Activated naive CD4-positive, alpha-beta T cell treated with anti-CD3 and anti-CD28 coated beads for 36 hours (primary cell): Measurements from ENCODE around the gene ZSWIM6. TPM values are rescaled to one million over a fixed set of nuclear protein-coding genes. Genes with fewer than 3 reads are reported as not detected.

ENCODE experiments used
- CTCF ChIA-PET: fragments of 350-600 bp; sonication (Branson Sonifier 250); formaldehyde crosslinking; loops from one replicate; lab custom pipeline; 2021; ENCODE audit warnings: antibody characterized with exemption; lab: Charles Lee
- DNase-seq: peaks from one replicate; pipeline ENCODE4 v3.0.0-alpha.2; 2020
- H3K27ac Mint-ChIP-seq: one replicate; pipeline ENCODE4 v1.8.0; 2021; ENCODE audit warnings: mild to moderate bottlenecking, mixed read lengths
- H3K27me3 Mint-ChIP-seq: one replicate; pipeline ENCODE4 v1.8.0; 2021; ENCODE audit warnings: low read depth, mixed read lengths
- H3K36me3 Mint-ChIP-seq: one replicate; pipeline ENCODE4 v1.8.0; 2021; ENCODE audit warnings: low read depth, mixed read lengths
- H3K4me1 Mint-ChIP-seq: one replicate; pipeline ENCODE4 v1.8.0; 2021; ENCODE audit warnings: low read depth, mixed read lengths
- H3K4me3 Mint-ChIP-seq: one replicate; pipeline ENCODE4 v1.8.0; 2021; ENCODE audit warnings: mild to moderate bottlenecking, moderate library complexity, mixed read lengths
- H3K9me3 Mint-ChIP-seq: one replicate; pipeline ENCODE4 v1.8.0; 2021; ENCODE audit warnings: mixed read lengths
- intact Hi-C: fragments of 100-400 bp; cut with micrococcal nuclease; formaldehyde crosslinking; loops from one replicate; pipeline ENCODE4 v1.15.1; 2023
- total RNA-seq, 2 experiments: library from RNA; stranded (reverse); gene quantifications; one replicate each; pipeline ENCODE4 v1.2.3, GENCODE V29; 2021

Gene ZSWIM6
- total RNA-seq, 2 experiments from 2014 or later, result 4.3 TPM

DNA sequence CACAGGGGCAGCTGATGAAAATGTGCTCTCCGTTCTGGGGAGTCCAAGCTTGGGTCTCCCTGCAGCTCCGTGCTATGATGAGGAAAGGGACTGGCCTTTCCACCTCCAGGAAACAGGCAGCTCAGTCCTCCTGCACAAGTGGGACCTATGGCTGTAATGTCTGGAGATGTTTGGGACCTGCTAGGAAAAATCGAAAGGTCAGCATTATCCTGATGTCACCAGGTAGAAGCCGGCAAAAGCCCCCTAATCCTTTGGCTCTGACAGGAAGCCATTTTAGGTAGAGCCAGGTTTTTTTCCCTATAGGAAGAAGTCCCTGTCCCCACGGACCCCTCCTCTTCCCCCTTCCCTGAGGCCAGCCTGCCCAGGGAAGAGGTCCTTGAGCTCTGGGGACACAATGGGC lies 240.9 kb downstream of the ZSWIM6 start:
- CTCF ChIA-PET, result no interaction called here
- no peak overlapping the region for H3K4me3 Mint-ChIP-seq
- intact Hi-C loops, result no loop called here
- no peaks in the 10 kb centered on the region for H3K36me3 Mint-ChIP-seq
- H3K9me3 Mint-ChIP-seq, result no peaks in the 10 kb centered on the region
- no peak overlapping the region for H3K27ac Mint-ChIP-seq
- no peaks in the 10 kb centered on the region for H3K27me3 Mint-ChIP-seq
- no peak for DNase-seq
- H3K4me1 Mint-ChIP-seq, result no peaks in the 10 kb centered on the region

DNA sequence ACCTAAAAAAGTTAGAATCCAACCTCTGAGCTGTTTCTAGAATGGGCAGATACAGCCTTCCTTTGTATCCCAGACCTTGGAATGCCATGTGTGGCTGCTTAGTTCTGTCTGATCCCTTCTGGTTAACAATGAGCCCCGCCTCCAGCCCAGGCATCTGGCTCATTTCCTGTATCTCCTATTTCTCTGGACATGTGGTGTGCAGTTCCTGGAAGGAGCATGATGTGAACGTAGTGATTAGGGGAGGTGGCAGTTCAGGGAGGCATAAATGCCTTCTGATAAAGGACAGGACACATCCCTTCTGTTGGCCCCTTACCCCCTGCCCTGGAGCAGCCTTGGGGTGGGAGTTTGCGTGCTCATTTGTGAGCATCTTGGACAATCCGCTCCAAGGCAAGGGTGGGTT lies 243.0 kb downstream of the ZSWIM6 start:
- DNase-seq, result no peak
- no peak overlapping the region for H3K27ac Mint-ChIP-seq
- no peaks in the 10 kb centered on the region for H3K36me3 Mint-ChIP-seq
- no peak overlapping the region for H3K4me3 Mint-ChIP-seq
- H3K27me3 Mint-ChIP-seq, result no peaks in the 10 kb centered on the region
- CTCF ChIA-PET, result no interaction called here
- no peaks in the 10 kb centered on the region for H3K4me1 Mint-ChIP-seq
- intact Hi-C loops, result no loop called here
- H3K9me3 Mint-ChIP-seq, result no peaks in the 10 kb centered on the region

DNA sequence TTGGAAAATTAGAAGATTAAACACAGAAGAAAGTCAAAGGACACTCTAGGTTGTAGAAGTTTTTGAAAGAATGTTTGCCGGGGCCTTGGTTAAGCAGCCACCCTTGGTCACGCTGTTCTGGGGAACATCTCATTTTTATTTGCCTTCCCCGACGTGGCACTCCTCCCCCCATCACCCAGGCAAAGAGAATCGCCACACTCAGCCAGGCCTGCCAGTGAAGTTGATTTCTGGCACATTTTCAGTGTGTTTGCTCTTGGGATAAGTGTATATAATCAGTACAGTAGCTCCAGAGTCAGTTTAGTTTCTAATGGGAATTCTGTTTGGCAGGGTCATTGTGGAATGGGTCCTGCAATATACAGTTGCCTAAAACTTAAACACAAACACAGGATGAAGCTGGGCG lies 243.5 kb downstream of the ZSWIM6 start:
- Mint-ChIP-seq H3K27ac (no peak overlapping the region), H3K4me3 (no peak overlapping the region), H3K27me3 (no peaks in the 10 kb centered on the region), H3K9me3 (no peaks in the 10 kb centered on the region), H3K36me3 (no peaks in the 10 kb centered on the region), H3K4me1 (no peaks in the 10 kb centered on the region)
- no peak for DNase-seq
- intact Hi-C loops, result no loop called here
- CTCF ChIA-PET, result no interaction called here

DNA sequence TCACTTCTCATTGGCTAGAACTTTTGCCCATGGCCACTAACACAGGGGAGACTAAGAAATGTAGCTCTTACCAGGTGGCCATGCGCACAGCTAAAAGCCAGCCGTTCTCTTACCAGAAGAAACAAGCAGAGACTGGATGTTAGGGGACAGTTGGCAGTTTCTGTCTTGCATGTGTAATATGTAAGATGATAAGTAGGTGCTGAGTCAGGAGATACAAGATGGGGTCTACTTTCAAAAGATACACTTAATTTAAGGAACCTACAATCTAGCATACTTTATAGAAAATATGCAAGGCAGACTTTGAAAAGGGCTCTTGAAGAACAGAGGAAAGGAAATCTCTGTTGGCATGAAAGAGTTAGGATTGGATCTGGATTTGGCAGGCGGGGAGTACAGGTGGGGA lies 244.5 kb downstream of the ZSWIM6 start:
- H3K36me3 Mint-ChIP-seq, result no peaks in the 10 kb centered on the region
- intact Hi-C loops, result no loop called here
- no peak for DNase-seq
- no peak overlapping the region for H3K4me3 Mint-ChIP-seq
- no peak overlapping the region for H3K27ac Mint-ChIP-seq
- CTCF ChIA-PET, result interaction anchor here (0.6 kb wide), 1 partner anchor 612 kb away, joined by 3 read pairs; no protein-coding TSS in a partner anchor
- no peaks in the 10 kb centered on the region for H3K9me3 Mint-ChIP-seq
- no peaks in the 10 kb centered on the region for H3K4me1 Mint-ChIP-seq
- no peaks in the 10 kb centered on the region for H3K27me3 Mint-ChIP-seq

DNA sequence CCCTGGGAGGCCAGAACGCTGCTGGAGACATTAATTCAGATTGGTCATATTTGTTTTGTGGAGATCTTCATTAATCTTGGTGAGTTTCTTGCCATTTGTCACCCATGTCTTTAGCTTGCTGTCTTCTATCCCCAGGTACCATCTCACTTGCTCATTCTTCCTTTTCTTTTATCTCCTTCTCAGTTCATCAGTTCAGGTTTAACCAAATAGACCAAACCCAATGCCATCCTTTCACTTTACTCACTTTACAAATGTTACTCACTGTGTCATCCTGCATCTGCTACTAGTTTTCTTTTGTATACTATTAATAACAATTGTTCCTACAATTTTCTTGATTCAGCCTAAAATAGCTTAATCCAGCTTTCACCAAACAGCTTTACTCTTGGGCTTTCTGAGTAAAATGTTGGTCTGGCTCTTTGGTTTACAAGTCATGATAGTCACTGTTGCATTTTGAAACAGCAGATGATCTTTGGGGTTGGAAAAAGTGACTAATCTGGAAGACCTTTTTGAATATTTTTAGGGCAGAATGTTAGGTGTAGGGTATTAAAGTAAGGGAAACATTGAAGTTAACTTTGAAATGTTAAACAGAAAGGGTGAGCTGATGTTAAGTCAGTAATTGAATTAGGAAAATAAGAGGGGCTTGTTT lies 246.9 kb downstream of the ZSWIM6 start:
- no peak for DNase-seq
- Mint-ChIP-seq H3K27ac (no peak overlapping the region), H3K4me1 (no peaks in the 10 kb centered on the region), H3K27me3 (peaks cover 3% of the 10 kb centered on the region), H3K4me3 (no peak overlapping the region), H3K36me3 (no peaks in the 10 kb centered on the region), H3K9me3 (no peaks in the 10 kb centered on the region)
- intact Hi-C loops, result loop anchor here (1.0 to 2.0 kb wide), 4 partner anchors 45 to 607 kb away; no protein-coding TSS in a partner anchor
- CTCF ChIA-PET, result no interaction called here

DNA sequence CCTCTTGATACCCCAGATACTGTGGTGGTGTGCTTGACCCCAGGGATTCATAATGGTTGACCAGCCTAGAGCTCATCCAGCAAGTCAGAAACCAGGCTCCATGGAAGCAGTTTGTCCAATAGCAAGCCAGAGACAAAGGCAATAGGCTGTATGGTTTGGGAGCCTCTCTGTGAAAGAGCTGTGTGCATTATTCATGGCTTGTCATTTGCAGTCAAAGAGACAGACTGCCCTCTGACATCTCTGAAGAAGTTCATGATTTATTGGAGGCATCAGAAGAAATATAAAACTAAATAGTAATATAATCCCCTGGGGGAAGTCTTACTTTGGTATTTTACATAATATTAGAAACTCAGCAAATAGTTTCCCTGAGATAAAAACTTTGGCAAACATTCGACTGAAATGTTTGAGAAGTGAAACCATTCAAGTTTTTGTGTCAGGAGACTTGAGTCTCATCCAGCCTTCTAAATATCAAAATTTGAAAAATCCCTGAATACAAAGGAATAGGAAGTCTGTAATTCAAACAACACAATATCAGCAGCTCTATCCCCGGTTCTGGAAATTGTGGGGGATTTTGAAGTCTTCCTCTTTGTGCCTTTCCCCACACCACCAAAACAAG lies 250.3 kb downstream of the ZSWIM6 start:
- intact Hi-C loops, result no loop called here
- no peak overlapping the region for H3K4me3 Mint-ChIP-seq
- CTCF ChIA-PET, result no interaction called here
- H3K9me3 Mint-ChIP-seq, result no peaks in the 10 kb centered on the region
- H3K27ac Mint-ChIP-seq, result no peak overlapping the region
- peaks cover 7% of the 10 kb centered on the region for H3K27me3 Mint-ChIP-seq
- no peaks in the 10 kb centered on the region for H3K36me3 Mint-ChIP-seq
- no peak for DNase-seq
- H3K4me1 Mint-ChIP-seq, result no peaks in the 10 kb centered on the region

DNA sequence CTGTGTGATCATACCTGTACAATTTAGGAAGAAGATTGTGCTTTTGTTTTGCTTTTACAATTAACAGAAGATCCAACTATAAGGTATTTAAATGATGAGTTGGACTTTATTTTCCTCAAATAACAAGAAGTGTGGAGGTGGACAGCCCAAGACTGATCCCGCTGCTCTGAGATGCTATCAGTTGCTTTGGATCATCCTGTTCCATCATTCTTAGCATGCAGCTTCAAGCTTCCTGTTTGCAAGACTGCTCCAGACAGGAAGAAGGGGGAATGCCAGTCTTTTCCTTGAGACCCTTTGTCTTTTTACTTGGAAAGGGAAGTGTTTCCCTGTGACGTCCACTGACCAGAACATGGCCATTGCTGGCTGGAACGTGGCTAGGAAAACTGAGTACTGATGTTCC lies 250.8 kb downstream of the ZSWIM6 start:
- H3K27ac Mint-ChIP-seq, result no peak overlapping the region
- H3K36me3 Mint-ChIP-seq, result no peaks in the 10 kb centered on the region
- H3K4me3 Mint-ChIP-seq, result no peak overlapping the region
- peaks cover 3% of the 10 kb centered on the region for H3K9me3 Mint-ChIP-seq
- peaks cover 7% of the 10 kb centered on the region for H3K27me3 Mint-ChIP-seq
- no peaks in the 10 kb centered on the region for H3K4me1 Mint-ChIP-seq
- DNase-seq, result no peak
- CTCF ChIA-PET, result no interaction called here
- intact Hi-C loops, result no loop called here

DNA sequence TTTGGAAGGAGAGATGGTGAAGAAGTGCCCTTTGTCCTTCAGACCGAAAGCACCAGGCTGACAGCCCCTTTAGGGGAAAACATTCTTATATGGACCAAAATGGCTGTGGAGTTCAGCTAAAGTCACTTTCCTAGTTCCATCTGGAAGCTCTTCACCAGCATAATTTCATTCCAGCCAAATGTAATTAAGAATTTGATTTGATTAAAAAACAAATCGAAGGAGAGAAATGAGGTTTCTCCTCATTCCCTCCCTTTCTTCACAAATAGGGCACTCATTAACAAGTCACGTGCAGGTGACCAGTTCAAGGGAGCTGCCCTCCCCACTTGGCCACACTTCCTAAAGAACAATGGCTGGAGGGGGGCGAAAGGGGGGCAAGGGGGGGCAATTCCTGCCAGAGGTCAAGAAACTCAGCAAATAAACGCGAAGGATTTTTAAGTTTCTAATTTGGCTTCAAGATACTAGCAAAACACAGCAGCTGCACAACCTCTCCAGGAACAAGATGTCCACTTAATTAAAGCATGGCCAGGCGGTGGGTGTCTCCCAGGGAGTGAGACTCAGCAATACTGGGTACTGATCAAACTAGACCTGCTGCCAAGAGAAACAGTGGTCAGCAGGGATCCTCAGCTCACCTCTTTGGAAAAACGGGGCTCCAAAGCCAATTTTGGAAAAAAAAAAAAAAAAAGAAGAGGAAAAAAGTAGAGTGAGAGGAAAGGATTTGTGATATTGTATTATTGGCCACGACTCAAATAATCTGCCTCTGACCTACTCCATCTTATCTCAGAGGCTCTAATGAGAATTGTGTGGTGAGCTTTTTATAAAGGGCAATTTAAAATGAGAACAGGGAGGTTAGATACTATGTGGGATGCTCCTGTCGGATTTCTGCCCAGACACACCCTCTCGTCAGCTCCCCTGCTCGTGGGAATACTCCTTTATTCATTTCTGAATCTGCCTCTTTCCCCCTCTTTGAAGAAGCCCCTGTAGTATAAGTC lies 254.3 kb downstream of the ZSWIM6 start:
- Mint-ChIP-seq H3K36me3 (no peaks in the 10 kb centered on the region), H3K4me3 (no peak overlapping the region), H3K27ac (no peak overlapping the region), H3K4me1 (no peaks in the 10 kb centered on the region), H3K27me3 (peaks cover 7% of the 10 kb centered on the region), H3K9me3 (peaks cover 3% of the 10 kb centered on the region)
- intact Hi-C loops, result no loop called here
- DNase-seq, result no peak
- CTCF ChIA-PET, result interaction anchor here (1.2 kb wide), 1 partner anchor 37 kb away, joined by 3 read pairs; no protein-coding TSS in a partner anchor

DNA sequence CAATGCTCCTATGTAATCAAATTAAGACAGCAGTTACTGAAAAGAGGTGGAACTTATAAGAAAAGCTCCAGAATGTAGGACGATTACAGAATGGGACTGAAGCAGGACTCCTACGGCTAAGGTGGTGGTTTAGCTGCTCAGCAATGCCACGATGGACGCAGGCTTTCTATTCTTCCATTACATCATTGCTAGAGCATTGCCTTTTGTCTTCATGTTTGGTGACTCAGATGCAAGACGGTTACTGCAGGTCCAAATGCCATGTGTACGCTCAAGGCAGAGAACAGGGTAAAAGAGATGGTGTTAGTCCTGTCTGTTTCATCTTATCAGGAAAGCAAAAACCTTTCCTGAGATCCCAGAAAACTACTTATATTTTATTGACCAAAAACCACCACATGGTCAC lies 255.1 kb downstream of the ZSWIM6 start:
- no peaks in the 10 kb centered on the region for H3K36me3 Mint-ChIP-seq
- no peak for DNase-seq
- no peak overlapping the region for H3K4me3 Mint-ChIP-seq
- peaks cover 7% of the 10 kb centered on the region for H3K27me3 Mint-ChIP-seq
- intact Hi-C loops, result no loop called here
- CTCF ChIA-PET, result interaction anchor here (1.2 kb wide), 1 partner anchor 36 kb away, joined by 3 read pairs; no protein-coding TSS in a partner anchor
- no peak overlapping the region for H3K27ac Mint-ChIP-seq
- H3K9me3 Mint-ChIP-seq, result peaks cover 3% of the 10 kb centered on the region
- no peaks in the 10 kb centered on the region for H3K4me1 Mint-ChIP-seq

DNA sequence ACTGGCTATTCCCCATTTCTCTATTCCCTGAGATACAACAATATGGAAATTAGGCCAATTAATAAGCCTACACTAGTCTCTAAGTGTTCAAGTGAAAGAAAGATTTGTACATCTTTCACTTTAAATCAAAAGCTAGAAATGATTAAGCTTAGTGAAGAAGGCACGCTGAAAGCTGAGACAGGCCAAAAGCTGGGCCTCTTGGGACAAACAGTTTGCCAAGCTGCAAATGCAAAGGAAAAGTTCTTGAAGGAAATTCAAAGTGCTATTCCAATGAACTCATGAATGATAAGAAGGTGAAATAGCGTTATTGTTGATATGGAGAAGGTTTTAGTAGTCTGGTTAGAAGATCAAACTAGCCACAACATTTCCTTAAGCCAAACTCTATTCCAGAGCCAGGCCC lies 256.2 kb downstream of the ZSWIM6 start:
- Mint-ChIP-seq H3K4me3 (no peak overlapping the region), H3K27ac (no peak overlapping the region), H3K9me3 (peaks cover 3% of the 10 kb centered on the region), H3K36me3 (no peaks in the 10 kb centered on the region), H3K27me3 (peaks cover 10% of the 10 kb centered on the region), H3K4me1 (no peaks in the 10 kb centered on the region)
- no peak for DNase-seq
- intact Hi-C loops, result no loop called here
- CTCF ChIA-PET, result no interaction called here

DNA sequence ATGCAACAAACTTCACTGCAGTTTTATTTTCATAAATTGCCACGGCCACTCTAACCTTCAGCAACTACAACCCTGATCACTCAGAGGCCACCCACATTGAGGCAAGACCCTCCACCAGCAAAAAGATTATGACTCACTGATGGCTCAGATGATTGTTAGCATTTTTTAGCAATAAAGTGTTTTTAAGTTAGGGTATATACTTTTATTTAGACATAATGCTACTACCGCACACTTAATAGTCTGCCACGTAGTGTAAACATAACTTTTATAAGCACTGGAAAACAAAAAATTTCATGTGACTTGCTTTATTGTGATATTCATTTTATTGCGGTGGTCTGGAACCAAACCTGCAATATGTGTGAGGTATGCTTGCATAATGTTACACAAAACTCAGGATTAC lies 257.9 kb downstream of the ZSWIM6 start:
- CTCF ChIA-PET, result no interaction called here

DNA sequence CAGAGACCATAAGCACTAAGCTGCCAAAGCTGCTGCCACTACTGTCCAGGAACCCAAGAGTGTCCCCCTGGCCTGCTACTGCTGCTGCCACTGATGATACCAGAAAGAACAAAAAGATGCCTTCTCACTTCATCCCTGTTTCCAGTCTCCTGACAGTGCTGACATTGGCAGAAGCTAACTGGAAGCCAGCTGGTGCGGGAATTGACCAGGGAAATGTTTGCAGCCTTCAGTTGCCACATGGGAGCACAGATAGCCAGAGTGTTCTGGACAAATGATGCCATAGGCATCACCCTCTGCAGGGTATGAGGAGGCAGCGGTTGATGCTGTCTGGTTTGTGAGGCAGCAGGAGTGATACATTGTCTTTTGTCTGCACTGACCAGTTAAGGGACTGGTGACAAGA lies 258.4 kb downstream of the ZSWIM6 start:
- no peak for DNase-seq
- Mint-ChIP-seq H3K36me3 (no peaks in the 10 kb centered on the region), H3K4me1 (no peaks in the 10 kb centered on the region), H3K27me3 (peaks cover 5% of the 10 kb centered on the region), H3K27ac (no peak overlapping the region), H3K4me3 (no peak overlapping the region), H3K9me3 (peaks cover 3% of the 10 kb centered on the region)
- intact Hi-C loops, result no loop called here
- CTCF ChIA-PET, result interaction anchor here (0.6 kb wide), 1 partner anchor 277 kb away, joined by 3 read pairs; no protein-coding TSS in a partner anchor

More for the DNA sequence above, 257.9 kb downstream of the ZSWIM6 start:
- intact Hi-C loops, result no loop called here
- peaks cover 5% of the 10 kb centered on the region for H3K27me3 Mint-ChIP-seq
- no peak overlapping the region for H3K4me3 Mint-ChIP-seq
- H3K9me3 Mint-ChIP-seq, result peaks cover 3% of the 10 kb centered on the region
- H3K4me1 Mint-ChIP-seq, result no peaks in the 10 kb centered on the region
- no peak for DNase-seq
- no peak overlapping the region for H3K27ac Mint-ChIP-seq
- H3K36me3 Mint-ChIP-seq, result no peaks in the 10 kb centered on the region
